SH-SY5Y (cell line): ENCODE results near the gene TMEM116.

Source experiments
- GATA2 ChIP-seq: IDR thresholded peaks from 2 replicates; pipeline ENCODE4 v1.6.1; 2011; ENCODE audit warnings: mild to moderate bottlenecking, low read depth, low read length
- GATA3 ChIP-seq: IDR thresholded peaks from 2 replicates; pipeline ENCODE4 v1.6.1; 2011; ENCODE audit warnings: low read depth, mild to moderate bottlenecking, low read length, moderate library complexity

TMEM116 gene

GRCh38 chr12:111886662-111887545, 126.1 kb downstream of the TMEM116 start:
- TF ChIP-seq GATA3 = no peak
- TF ChIP-seq GATA2 = no peak

- TF ChIP-seq GATA2 (no peak), GATA3 (no peak)
These were observed 131.2 kb downstream of the TMEM116 start for GRCh38 chr12:111881716-111882115.
